Memory B cell (primary cell): ENCODE results near the gene NCOA7.

Experiments
- ATAC-seq: fragments of 150-1000 bp; cut with Tn5 transposase; 2 replicates; pipeline ENCODE4 v1.10.0; 2021; ENCODE audit warnings: low read depth, mild to moderate bottlenecking, moderate library complexity
- DNase-seq, 2 donors: peaks; one replicate each; pipeline ENCODE4 v3.0.0; 2022; ENCODE audit warnings: low spot score in 2 of 2
- H3K27ac Mint-ChIP-seq: one replicate; pipeline ENCODE4 v1.8.0; 2022; ENCODE audit warnings: mild to moderate bottlenecking, moderate library complexity, mixed read lengths
- H3K27me3 Mint-ChIP-seq: one replicate; pipeline ENCODE4 v1.8.0; 2022; ENCODE audit warnings: mixed read lengths
- H3K36me3 Mint-ChIP-seq: one replicate; pipeline ENCODE4 v1.8.0; 2022; ENCODE audit warnings: mild to moderate bottlenecking, mixed read lengths
- H3K4me1 Mint-ChIP-seq: one replicate; pipeline ENCODE4 v1.8.0; 2022; ENCODE audit warnings: mixed read lengths
- H3K4me3 Mint-ChIP-seq: one replicate; pipeline ENCODE4 v1.8.0; 2022; ENCODE audit warnings: mild to moderate bottlenecking, moderate library complexity, mixed read lengths
- H3K9me3 Mint-ChIP-seq: one replicate; pipeline ENCODE4 v1.8.0; 2022; ENCODE audit warnings: mixed read lengths

NCOA7 gene

GRCh38 chr6:125952764-125953501 lies 162.2 kb downstream of the NCOA7 start:
- no peak for ATAC-seq
- Mint-ChIP-seq H3K9me3 (no peaks in the 10 kb centered on the region), H3K27ac (no peak overlapping the region), H3K27me3 (peaks cover 7% of the 10 kb centered on the region), H3K36me3 (no peaks in the 10 kb centered on the region), H3K4me3 (no peak overlapping the region), H3K4me1 (peaks cover 3% of the 10 kb centered on the region)
- no peak for DNase-seq

GRCh38 chr6:125953502-125953875 lies 162.7 kb downstream of the NCOA7 start:
- Mint-ChIP-seq H3K36me3 (no peaks in the 10 kb centered on the region), H3K9me3 (no peaks in the 10 kb centered on the region), H3K4me3 (no peak overlapping the region), H3K27ac (no peak overlapping the region), H3K4me1 (peaks cover 3% of the 10 kb centered on the region), H3K27me3 (peaks cover 6% of the 10 kb centered on the region)
- DNase-seq (no peak), ATAC-seq (no peak)

- Mint-ChIP-seq H3K4me1 (peaks cover 3% of the 10 kb centered on the region), H3K36me3 (no peaks in the 10 kb centered on the region), H3K4me3 (no peak overlapping the region), H3K9me3 (no peaks in the 10 kb centered on the region), H3K27ac (no peak overlapping the region), H3K27me3 (peaks cover 4% of the 10 kb centered on the region)
- ATAC-seq (no peak), DNase-seq (no peak)
These were observed 164.1 kb downstream of the NCOA7 start for GRCh38 chr6:125954735-125955339.

GRCh38 chr6:125955973-125956372 lies 165.2 kb downstream of the NCOA7 start:
- no peak overlapping the region for H3K27ac Mint-ChIP-seq
- H3K4me3 Mint-ChIP-seq, result peak overlapping the region; percentile 63
- H3K36me3 Mint-ChIP-seq, result peaks cover 2% of the 10 kb centered on the region
- no peaks in the 10 kb centered on the region for H3K9me3 Mint-ChIP-seq
- no peak for ATAC-seq
- no peak for DNase-seq
- peaks cover 4% of the 10 kb centered on the region for H3K27me3 Mint-ChIP-seq
- peaks cover 3% of the 10 kb centered on the region for H3K4me1 Mint-ChIP-seq

- Mint-ChIP-seq H3K4me3 (peak within 1 kb of the TSS; percentile 63), H3K9me3 (no peaks in the 10 kb centered on the region), H3K27me3 (peaks cover 4% of the 10 kb centered on the region), H3K27ac (no peak within 1 kb of the TSS), H3K36me3 (peaks cover 2% of the 10 kb centered on the region), H3K4me1 (peaks cover 5% of the 10 kb centered on the region)
- DNase-seq (peak; percentile 97 to 99), ATAC-seq (peak; percentile 90)
These were observed 166.0 kb downstream of the NCOA7 start, which contains the start of gene HINT3 for GRCh38 chr6:125956506-125957390. Gene HINT3 (plus strand): TSS chr6:125956770. CDS start chr6:125956978, 208 bp downstream.

- ATAC-seq (no peak), DNase-seq (no peak)
- Mint-ChIP-seq H3K9me3 (no peaks in the 10 kb centered on the region), H3K27ac (no peak overlapping the region), H3K36me3 (peaks cover 2% of the 10 kb centered on the region), H3K4me3 (no peak overlapping the region), H3K27me3 (peaks cover under 1% of the 10 kb centered on the region), H3K4me1 (peaks cover 6% of the 10 kb centered on the region)
These were observed 166.6 kb downstream of the NCOA7 start for GRCh38 chr6:125957391-125957693.

GRCh38 chr6:125957845-125958244 lies 167.1 kb downstream of the NCOA7 start:
- H3K9me3 Mint-ChIP-seq, result no peaks in the 10 kb centered on the region
- no peak for DNase-seq
- no peak for ATAC-seq
- H3K4me3 Mint-ChIP-seq, result no peak overlapping the region
- no peak overlapping the region for H3K27ac Mint-ChIP-seq
- H3K36me3 Mint-ChIP-seq, result peaks cover 2% of the 10 kb centered on the region
- no peaks in the 10 kb centered on the region for H3K27me3 Mint-ChIP-seq
- peaks cover 6% of the 10 kb centered on the region for H3K4me1 Mint-ChIP-seq

- no peaks in the 10 kb centered on the region for H3K27me3 Mint-ChIP-seq
- H3K27ac Mint-ChIP-seq, result no peak overlapping the region
- H3K36me3 Mint-ChIP-seq, result peaks cover 2% of the 10 kb centered on the region
- ATAC-seq, result no peak
- no peaks in the 10 kb centered on the region for H3K9me3 Mint-ChIP-seq
- peaks cover 13% of the 10 kb centered on the region for H3K4me1 Mint-ChIP-seq
- H3K4me3 Mint-ChIP-seq, result no peak overlapping the region
- DNase-seq, result no peak
These were observed 168.3 kb downstream of the NCOA7 start for GRCh38 chr6:125959041-125959440.

GRCh38 chr6:125961117-125961516 lies 170.4 kb downstream of the NCOA7 start:
- DNase-seq, result no peak
- Mint-ChIP-seq H3K27ac (no peak overlapping the region), H3K27me3 (no peaks in the 10 kb centered on the region), H3K4me1 (peaks cover 15% of the 10 kb centered on the region), H3K36me3 (peaks cover 2% of the 10 kb centered on the region), H3K4me3 (no peak overlapping the region), H3K9me3 (no peaks in the 10 kb centered on the region)
- no peak for ATAC-seq

GRCh38 chr6:125962900-125963497 lies 172.2 kb downstream of the NCOA7 start:
- H3K4me3 Mint-ChIP-seq, result no peak overlapping the region
- no peak for DNase-seq
- H3K27ac Mint-ChIP-seq, result no peak overlapping the region
- peaks cover 7% of the 10 kb centered on the region for H3K36me3 Mint-ChIP-seq
- peaks cover 19% of the 10 kb centered on the region for H3K4me1 Mint-ChIP-seq
- no peaks in the 10 kb centered on the region for H3K9me3 Mint-ChIP-seq
- ATAC-seq, result no peak
- H3K27me3 Mint-ChIP-seq, result no peaks in the 10 kb centered on the region

- no peak for DNase-seq
- no peak for ATAC-seq
- no peaks in the 10 kb centered on the region for H3K9me3 Mint-ChIP-seq
- no peaks in the 10 kb centered on the region for H3K27me3 Mint-ChIP-seq
- H3K36me3 Mint-ChIP-seq, result peaks cover 11% of the 10 kb centered on the region
- H3K4me3 Mint-ChIP-seq, result no peak overlapping the region
- peaks cover 27% of the 10 kb centered on the region for H3K4me1 Mint-ChIP-seq
- H3K27ac Mint-ChIP-seq, result no peak overlapping the region
These were observed 173.1 kb downstream of the NCOA7 start for GRCh38 chr6:125963817-125964216.

GRCh38 chr6:125966569-125966968 lies 175.8 kb downstream of the NCOA7 start:
- Mint-ChIP-seq H3K4me1 (peaks cover 37% of the 10 kb centered on the region), H3K27ac (no peak overlapping the region), H3K4me3 (no peak overlapping the region), H3K9me3 (no peaks in the 10 kb centered on the region), H3K27me3 (no peaks in the 10 kb centered on the region), H3K36me3 (peaks cover 14% of the 10 kb centered on the region)
- no peak for DNase-seq
- ATAC-seq, result no peak

- ATAC-seq, result peak; percentile 37
- H3K27ac Mint-ChIP-seq, result peak overlapping the region; percentile 62
- H3K27me3 Mint-ChIP-seq, result no peaks in the 10 kb centered on the region
- peaks cover 14% of the 10 kb centered on the region for H3K36me3 Mint-ChIP-seq
- H3K4me1 Mint-ChIP-seq, result peaks cover 29% of the 10 kb centered on the region
- no peak for DNase-seq
- no peaks in the 10 kb centered on the region for H3K9me3 Mint-ChIP-seq
- peak overlapping the region; percentile 48 for H3K4me3 Mint-ChIP-seq
These were observed 177.7 kb downstream of the NCOA7 start for GRCh38 chr6:125968493-125968892.

- H3K27ac Mint-ChIP-seq, result no peak overlapping the region
- ATAC-seq, result no peak
- no peak for DNase-seq
- peaks cover 14% of the 10 kb centered on the region for H3K36me3 Mint-ChIP-seq
- H3K4me1 Mint-ChIP-seq, result peaks cover 25% of the 10 kb centered on the region
- no peaks in the 10 kb centered on the region for H3K9me3 Mint-ChIP-seq
- H3K27me3 Mint-ChIP-seq, result no peaks in the 10 kb centered on the region
- no peak overlapping the region for H3K4me3 Mint-ChIP-seq
These were observed 180.0 kb downstream of the NCOA7 start for GRCh38 chr6:125970760-125971159.
